ENCODE data around the gene PEX16.

DNA sequence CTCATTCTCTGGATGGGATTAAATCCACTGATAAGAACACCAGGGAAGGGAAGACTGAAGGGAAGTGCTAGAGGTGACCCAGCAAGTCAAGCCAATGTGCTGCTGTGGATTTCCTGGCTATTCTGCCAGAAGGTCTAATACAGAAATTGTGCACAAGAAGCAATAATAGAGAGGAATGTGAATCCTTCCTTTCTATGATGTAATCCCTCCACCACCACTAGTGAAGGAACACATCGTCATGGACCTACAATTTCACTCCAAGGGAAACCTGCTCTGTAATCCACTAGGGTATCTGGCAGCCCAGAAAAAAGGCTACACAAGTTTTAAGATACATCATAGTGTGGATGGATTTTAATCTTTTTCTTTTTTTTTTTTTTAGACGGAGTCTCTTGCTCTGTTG is 22.2 kb upstream of the PEX16 start:
- TF ChIP-seq, protein P1, sequence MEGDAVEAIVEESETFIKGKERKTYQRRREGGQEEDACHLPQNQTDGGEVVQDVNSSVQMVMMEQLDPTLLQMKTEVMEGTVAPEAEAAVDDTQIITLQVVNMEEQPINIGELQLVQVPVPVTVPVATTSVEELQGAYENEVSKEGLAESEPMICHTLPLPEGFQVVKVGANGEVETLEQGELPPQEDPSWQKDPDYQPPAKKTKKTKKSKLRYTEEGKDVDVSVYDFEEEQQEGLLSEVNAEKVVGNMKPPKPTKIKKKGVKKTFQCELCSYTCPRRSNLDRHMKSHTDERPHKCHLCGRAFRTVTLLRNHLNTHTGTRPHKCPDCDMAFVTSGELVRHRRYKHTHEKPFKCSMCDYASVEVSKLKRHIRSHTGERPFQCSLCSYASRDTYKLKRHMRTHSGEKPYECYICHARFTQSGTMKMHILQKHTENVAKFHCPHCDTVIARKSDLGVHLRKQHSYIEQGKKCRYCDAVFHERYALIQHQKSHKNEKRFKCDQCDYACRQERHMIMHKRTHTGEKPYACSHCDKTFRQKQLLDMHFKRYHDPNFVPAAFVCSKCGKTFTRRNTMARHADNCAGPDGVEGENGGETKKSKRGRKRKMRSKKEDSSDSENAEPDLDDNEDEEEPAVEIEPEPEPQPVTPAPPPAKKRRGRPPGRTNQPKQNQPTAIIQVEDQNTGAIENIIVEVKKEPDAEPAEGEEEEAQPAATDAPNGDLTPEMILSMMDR (IDR thresholded peaks at IDR 0.05), result no peak
- TF ChIP-seq POLR2AphosphoS5 (IDR thresholded peaks at IDR 0.05; ENCODE audit: insufficient read depth in 1 of 2, low read depth in 1 of 2), result no peak

Data from vagina (tissue), 2 donors.